GM19438 (cell line): ENCODE results near the gene METTL16.

ENCODE experiments used
- ATAC-seq: cut with Tn5 transposase; IDR thresholded peaks from one replicate; pipeline ENCODE4 v1.9.1; 2021; ENCODE audit warnings: low read depth; ENCODE audit not compliant: unreplicated experiment

The METTL16 gene

DNA sequence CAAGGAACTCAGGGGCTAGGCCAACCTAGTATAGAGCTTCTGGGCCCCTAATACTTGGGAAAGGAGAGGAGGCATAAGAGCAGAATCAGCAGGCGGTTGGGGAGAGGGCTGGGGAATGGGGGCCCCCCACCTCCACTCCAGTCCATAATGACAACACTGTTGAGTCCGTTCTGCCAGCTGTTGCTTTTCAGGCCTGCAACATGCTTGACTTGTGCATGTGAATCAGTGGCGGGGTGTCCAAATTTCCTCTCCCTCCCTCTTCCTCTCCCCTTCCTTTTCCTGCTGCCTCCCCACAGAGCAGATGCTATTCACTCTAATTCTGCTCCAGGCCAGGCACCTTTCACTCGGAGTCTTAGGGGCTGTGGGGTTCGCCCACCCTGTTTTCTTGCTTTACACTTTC is 142.6 kb downstream of the METTL16 start:
- ATAC-seq: no peak

DNA sequence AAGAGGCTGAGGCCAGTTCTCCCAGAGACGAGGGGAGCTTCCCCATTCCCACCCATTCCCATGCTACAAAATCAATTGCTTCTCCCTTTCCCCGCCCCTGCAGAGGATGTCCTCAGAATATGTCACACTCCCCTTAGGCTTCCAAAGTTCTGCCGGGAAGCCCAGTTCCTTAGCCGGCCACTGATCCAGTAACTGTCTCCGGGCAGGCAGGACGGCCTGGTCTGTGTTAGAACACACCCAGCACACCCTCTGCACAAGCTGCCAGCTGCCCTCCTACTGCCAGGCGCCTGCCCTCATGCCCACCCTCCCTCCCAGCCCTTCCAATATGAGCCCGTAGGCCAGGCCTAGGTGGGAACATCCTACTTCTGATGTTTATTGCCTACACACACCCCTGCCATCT is 143.3 kb downstream of the METTL16 start:
- no peak for ATAC-seq

DNA sequence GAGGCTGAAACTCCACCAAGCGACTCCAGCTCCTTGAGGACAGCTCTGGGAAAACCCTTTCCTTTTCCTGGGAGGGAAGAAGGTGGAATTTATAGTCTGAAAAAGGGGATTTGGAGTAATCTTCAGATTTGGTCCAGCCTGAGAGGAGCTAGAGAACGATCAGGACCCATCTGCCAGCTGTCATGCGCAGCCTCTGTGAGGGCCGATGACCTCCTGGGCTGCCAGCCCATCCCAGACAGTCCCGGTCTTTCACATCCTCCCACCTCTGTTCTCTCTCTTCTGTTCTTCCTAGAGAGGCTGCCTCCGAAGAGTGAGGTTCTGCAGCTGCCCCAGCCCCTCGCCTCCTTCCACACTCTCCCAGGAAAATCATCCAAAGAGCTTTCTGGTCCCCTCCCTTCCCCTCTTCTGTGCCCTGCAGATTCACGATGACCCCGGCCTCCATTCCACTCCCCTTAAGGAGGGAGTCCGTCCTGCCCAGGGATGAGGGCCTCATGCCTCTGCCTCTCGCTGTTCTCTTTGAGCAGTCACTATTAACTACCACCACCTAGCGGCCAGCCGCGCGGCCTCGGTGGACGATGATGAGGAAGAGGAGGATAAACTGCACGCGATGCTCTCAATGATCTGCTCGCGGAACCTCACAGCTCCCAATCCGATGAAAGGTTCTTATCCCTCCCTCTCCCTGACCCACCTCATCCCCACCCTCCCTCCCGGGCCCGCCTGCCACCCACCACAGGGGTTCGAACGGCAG is 144.8 kb downstream of the METTL16 start:
- no peak for ATAC-seq
